Measurements from ENCODE around the gene FOXK1.

FOXK1 gene

GRCh38 chr7:4733936-4734528 is 51.9 kb downstream of the FOXK1 start:
- no peak for DNase-seq (ENCODE audit: extremely low spot score)
- TF ChIP-seq CTBP1 (IDR thresholded peaks at IDR 0.05; ENCODE audit: borderline replicate concordance) (no peak), FOXA1 (IDR thresholded peaks at IDR 0.05) (no peak), LEF1 (IDR thresholded peaks at IDR 0.05; ENCODE audit: borderline replicate concordance) (no peak), FOXK2 (IDR thresholded peaks at IDR 0.05) (no peak), ELF4 (IDR thresholded peaks at IDR 0.05) (no peak), ARNT (IDR thresholded peaks at IDR 0.05) (no peak), TARDBP (IDR thresholded peaks at IDR 0.05) (no peak), BHLHE40 (IDR thresholded peaks at IDR 0.05; ENCODE audit: borderline replicate concordance) (no peak)
- ChIA-PET POLR2A (no interaction called here), CTCF (no interaction called here)

GRCh38 chr7:4734587-4735345 is 52.7 kb downstream of the FOXK1 start:
- ChIA-PET CTCF (interaction anchor here (0.6 kb wide), 1 partner anchor 1846 kb away, joined by 4 read pairs; no protein-coding TSS in a partner anchor), POLR2A (interaction anchor here (1.9 kb wide), 1 partner anchor 10 kb away, joined by 5 read pairs; no protein-coding TSS in a partner anchor)
- DNase-seq (ENCODE audit: extremely low spot score): no peak
- TF ChIP-seq L3MBTL2 (conservative IDR thresholded peaks at IDR 0.05) (no peak), TARDBP (IDR thresholded peaks at IDR 0.05) (no peak), CTBP1 (IDR thresholded peaks at IDR 0.05; ENCODE audit: borderline replicate concordance) (no peak), NFRKB (IDR thresholded peaks at IDR 0.05) (no peak), BHLHE40 (IDR thresholded peaks at IDR 0.05; ENCODE audit: borderline replicate concordance) (no peak), SUZ12 (IDR thresholded peaks at IDR 0.05) (no peak), SP1 (IDR thresholded peaks at IDR 0.05) (no peak), PKNOX1 (IDR thresholded peaks at IDR 0.05) (no peak), FOXA1 (IDR thresholded peaks at IDR 0.05) (no peak), LEF1 (IDR thresholded peaks at IDR 0.05; ENCODE audit: borderline replicate concordance) (no peak), ARNT (IDR thresholded peaks at IDR 0.05) (no peak), ELF4 (IDR thresholded peaks at IDR 0.05) (no peak), ZNF384 (IDR thresholded peaks at IDR 0.05) (no peak), FOXK2 (IDR thresholded peaks at IDR 0.05) (no peak), FOXM1 (IDR thresholded peaks at IDR 0.05; ENCODE audit: borderline replicate concordance) (no peak), HDGF (IDR thresholded peaks at IDR 0.05; ENCODE audit: borderline replicate concordance) (no peak)

GRCh38 chr7:4737300-4737699 is 55.2 kb downstream of the FOXK1 start:
- POLR2A ChIA-PET: no interaction called here

GRCh38 chr7:4738711-4739527 is 56.8 kb downstream of the FOXK1 start:
- ChIA-PET CTCF (interaction anchor here (0.6 kb wide), 1 partner anchor 53 kb away, joined by 4 read pairs; no protein-coding TSS in a partner anchor), POLR2A (interaction anchor here (0.6 kb wide), 1 partner anchor 75 kb away, joined by 3 read pairs; no protein-coding TSS in a partner anchor)
- no peak for DNase-seq (ENCODE audit: extremely low spot score)
- TF ChIP-seq FOXM1 (IDR thresholded peaks at IDR 0.05; ENCODE audit: borderline replicate concordance) (no peak), FOXA1 (IDR thresholded peaks at IDR 0.05) (no peak), SP1 (IDR thresholded peaks at IDR 0.05) (no peak), PKNOX1 (IDR thresholded peaks at IDR 0.05) (no peak), ZNF384 (IDR thresholded peaks at IDR 0.05) (no peak), NFRKB (IDR thresholded peaks at IDR 0.05) (no peak)

More at GRCh38 chr7:4737300-4737699, 55.2 kb downstream of the FOXK1 start:
- no peak for TF ChIP-seq PKNOX1 (IDR thresholded peaks at IDR 0.05)
- CTCF ChIA-PET: no interaction called here
- DNase-seq (ENCODE audit: extremely low spot score): no peak

- ChIA-PET POLR2A (no interaction called here), CTCF (no interaction called here)
- DNase-seq (ENCODE audit: extremely low spot score): no peak
- no peak for TF ChIP-seq FOXA1 (IDR thresholded peaks at IDR 0.05)
- no peak for TF ChIP-seq ARNT (IDR thresholded peaks at IDR 0.05)
- TF ChIP-seq FOXK2 (IDR thresholded peaks at IDR 0.05): no peak
- no peak for TF ChIP-seq NFRKB (IDR thresholded peaks at IDR 0.05)
Observed at GRCh38 chr7:4739528-4739992, 57.5 kb downstream of the FOXK1 start.

GRCh38 chr7:4740796-4741195 is 58.7 kb downstream of the FOXK1 start:
- DNase-seq (ENCODE audit: extremely low spot score): no peak
- ChIA-PET POLR2A (no interaction called here), CTCF (no interaction called here)
- TF ChIP-seq FOXM1 (IDR thresholded peaks at IDR 0.05; ENCODE audit: borderline replicate concordance): no peak
- no peak for TF ChIP-seq NFRKB (IDR thresholded peaks at IDR 0.05)
- TF ChIP-seq LEF1 (IDR thresholded peaks at IDR 0.05; ENCODE audit: borderline replicate concordance): no peak
- TF ChIP-seq PKNOX1 (IDR thresholded peaks at IDR 0.05): no peak
- TF ChIP-seq HDGF (IDR thresholded peaks at IDR 0.05; ENCODE audit: borderline replicate concordance): no peak
- TF ChIP-seq ARNT (IDR thresholded peaks at IDR 0.05): no peak
- TF ChIP-seq ZNF384 (IDR thresholded peaks at IDR 0.05): no peak
- TF ChIP-seq FOXK2 (IDR thresholded peaks at IDR 0.05): no peak
- TF ChIP-seq TARDBP (IDR thresholded peaks at IDR 0.05): no peak
- no peak for TF ChIP-seq L3MBTL2 (conservative IDR thresholded peaks at IDR 0.05)
- no peak for TF ChIP-seq SP1 (IDR thresholded peaks at IDR 0.05)
- TF ChIP-seq ELF4 (IDR thresholded peaks at IDR 0.05): no peak
- no peak for TF ChIP-seq SUZ12 (IDR thresholded peaks at IDR 0.05)
- TF ChIP-seq CTBP1 (IDR thresholded peaks at IDR 0.05; ENCODE audit: borderline replicate concordance): no peak

Measured in HEK293T (cell line).